ENCODE data around the gene ZC3HAV1. TPM values are rescaled to one million over a fixed set of nuclear protein-coding genes. Genes with fewer than 3 reads are reported as not detected.

The ZC3HAV1 gene
- total and polyA plus RNA-seq, 9 of the 15 experiments (the other 6 are each of a cell fraction or from before 2014, with no cell fraction given), result 11.9 to 40.5 (median 23.9) TPM

DNA sequence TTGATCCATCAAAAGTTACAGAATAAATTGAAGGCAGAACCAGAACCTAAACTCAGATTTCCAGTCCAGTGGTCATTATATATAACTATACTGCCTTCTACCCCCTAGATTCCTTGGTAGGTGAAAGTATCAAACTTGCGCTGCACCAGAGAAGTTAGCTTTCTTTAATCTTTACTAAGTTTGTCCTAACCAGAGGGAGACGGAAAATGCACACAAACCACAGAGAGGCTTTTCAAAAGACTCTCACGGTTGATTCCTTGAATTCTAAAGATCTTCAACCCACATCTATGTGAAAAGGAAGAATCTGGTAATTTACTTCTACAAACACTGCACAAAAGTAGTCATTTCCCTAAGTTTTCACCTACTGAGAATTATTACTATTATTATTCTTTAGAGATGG, 110.1 kb downstream of the ZC3HAV1 start:
- no peak overlapping the region for H3K9ac ChIP-seq (ENCODE audit: insufficient read depth in 1 of 2, low read depth in 2 of 2, low read length in 2 of 2)
- no TSS peak for BruUV-seq (replicated peaks)
- H3K79me2 ChIP-seq (ENCODE audit: control insufficient read depth, insufficient read depth, low read length), result no peaks in the 10 kb centered on the region
- H3K36me3 ChIP-seq (ENCODE audit: control insufficient read depth, insufficient read depth, low read length), result no peaks in the 10 kb centered on the region
- DNase-seq (ENCODE audit: extremely low read depth in 1 of 4, low spot score in 3 of 4) (no peak), FAIRE-seq (no peak), ATAC-seq (no peak)
- H2AFZ ChIP-seq (ENCODE audit: low read depth, low read length), result no peak overlapping the region
- WGBS (ENCODE audit: insufficient coverage, low coverage, missing lambda C conversion rate), result 5% methylated on average over 3 of the region's 3 CpGs
- H3K27me3 ChIP-seq (ENCODE audit: control insufficient read depth in 2 of 2, insufficient read depth in 2 of 2, low read length in 2 of 2), result peaks cover 25 to 28% of the 10 kb centered on the region in 2 experiments; a peak in 4 of 5 replicates
- H3K27ac ChIP-seq (ENCODE audit: extremely low read depth, low read depth, low read length), result no peak overlapping the region
- TF ChIP-seq MEF2A (IDR thresholded peaks at IDR 0.05; ENCODE audit: control insufficient read depth, low read depth, low read length), result no peak
- TF ChIP-seq ZKSCAN3 (CRISPR knock-in tag; IDR thresholded peaks at IDR 0.05), result no peak
- no peak for TF ChIP-seq SAP30 (IDR thresholded peaks at IDR 0.05; ENCODE audit: borderline replicate concordance, insufficient read depth, low read depth, low read length, poor library complexity, severe bottlenecking)
- TF ChIP-seq SMC3 (conservative IDR thresholded peaks at IDR 0.05; ENCODE audit: insufficient read depth, low read depth, low read length), result no peak
- no peak for TF ChIP-seq ARID1B (IDR thresholded peaks at IDR 0.05)
- no peak for TF ChIP-seq CHD4 (IDR thresholded peaks at IDR 0.05; ENCODE audit: insufficient read depth, insufficient replicate concordance, low read depth, low read length, poor library complexity, severe bottlenecking)
- no peak for TF ChIP-seq SLC30A9 (CRISPR knock-in tag; IDR thresholded peaks at IDR 0.05)
- TF ChIP-seq ARNT (IDR thresholded peaks at IDR 0.05), result no peak
- TF ChIP-seq ZNF282 (CRISPR knock-in tag; IDR thresholded peaks at IDR 0.05), result no peak
- TF ChIP-seq, protein P1, sequence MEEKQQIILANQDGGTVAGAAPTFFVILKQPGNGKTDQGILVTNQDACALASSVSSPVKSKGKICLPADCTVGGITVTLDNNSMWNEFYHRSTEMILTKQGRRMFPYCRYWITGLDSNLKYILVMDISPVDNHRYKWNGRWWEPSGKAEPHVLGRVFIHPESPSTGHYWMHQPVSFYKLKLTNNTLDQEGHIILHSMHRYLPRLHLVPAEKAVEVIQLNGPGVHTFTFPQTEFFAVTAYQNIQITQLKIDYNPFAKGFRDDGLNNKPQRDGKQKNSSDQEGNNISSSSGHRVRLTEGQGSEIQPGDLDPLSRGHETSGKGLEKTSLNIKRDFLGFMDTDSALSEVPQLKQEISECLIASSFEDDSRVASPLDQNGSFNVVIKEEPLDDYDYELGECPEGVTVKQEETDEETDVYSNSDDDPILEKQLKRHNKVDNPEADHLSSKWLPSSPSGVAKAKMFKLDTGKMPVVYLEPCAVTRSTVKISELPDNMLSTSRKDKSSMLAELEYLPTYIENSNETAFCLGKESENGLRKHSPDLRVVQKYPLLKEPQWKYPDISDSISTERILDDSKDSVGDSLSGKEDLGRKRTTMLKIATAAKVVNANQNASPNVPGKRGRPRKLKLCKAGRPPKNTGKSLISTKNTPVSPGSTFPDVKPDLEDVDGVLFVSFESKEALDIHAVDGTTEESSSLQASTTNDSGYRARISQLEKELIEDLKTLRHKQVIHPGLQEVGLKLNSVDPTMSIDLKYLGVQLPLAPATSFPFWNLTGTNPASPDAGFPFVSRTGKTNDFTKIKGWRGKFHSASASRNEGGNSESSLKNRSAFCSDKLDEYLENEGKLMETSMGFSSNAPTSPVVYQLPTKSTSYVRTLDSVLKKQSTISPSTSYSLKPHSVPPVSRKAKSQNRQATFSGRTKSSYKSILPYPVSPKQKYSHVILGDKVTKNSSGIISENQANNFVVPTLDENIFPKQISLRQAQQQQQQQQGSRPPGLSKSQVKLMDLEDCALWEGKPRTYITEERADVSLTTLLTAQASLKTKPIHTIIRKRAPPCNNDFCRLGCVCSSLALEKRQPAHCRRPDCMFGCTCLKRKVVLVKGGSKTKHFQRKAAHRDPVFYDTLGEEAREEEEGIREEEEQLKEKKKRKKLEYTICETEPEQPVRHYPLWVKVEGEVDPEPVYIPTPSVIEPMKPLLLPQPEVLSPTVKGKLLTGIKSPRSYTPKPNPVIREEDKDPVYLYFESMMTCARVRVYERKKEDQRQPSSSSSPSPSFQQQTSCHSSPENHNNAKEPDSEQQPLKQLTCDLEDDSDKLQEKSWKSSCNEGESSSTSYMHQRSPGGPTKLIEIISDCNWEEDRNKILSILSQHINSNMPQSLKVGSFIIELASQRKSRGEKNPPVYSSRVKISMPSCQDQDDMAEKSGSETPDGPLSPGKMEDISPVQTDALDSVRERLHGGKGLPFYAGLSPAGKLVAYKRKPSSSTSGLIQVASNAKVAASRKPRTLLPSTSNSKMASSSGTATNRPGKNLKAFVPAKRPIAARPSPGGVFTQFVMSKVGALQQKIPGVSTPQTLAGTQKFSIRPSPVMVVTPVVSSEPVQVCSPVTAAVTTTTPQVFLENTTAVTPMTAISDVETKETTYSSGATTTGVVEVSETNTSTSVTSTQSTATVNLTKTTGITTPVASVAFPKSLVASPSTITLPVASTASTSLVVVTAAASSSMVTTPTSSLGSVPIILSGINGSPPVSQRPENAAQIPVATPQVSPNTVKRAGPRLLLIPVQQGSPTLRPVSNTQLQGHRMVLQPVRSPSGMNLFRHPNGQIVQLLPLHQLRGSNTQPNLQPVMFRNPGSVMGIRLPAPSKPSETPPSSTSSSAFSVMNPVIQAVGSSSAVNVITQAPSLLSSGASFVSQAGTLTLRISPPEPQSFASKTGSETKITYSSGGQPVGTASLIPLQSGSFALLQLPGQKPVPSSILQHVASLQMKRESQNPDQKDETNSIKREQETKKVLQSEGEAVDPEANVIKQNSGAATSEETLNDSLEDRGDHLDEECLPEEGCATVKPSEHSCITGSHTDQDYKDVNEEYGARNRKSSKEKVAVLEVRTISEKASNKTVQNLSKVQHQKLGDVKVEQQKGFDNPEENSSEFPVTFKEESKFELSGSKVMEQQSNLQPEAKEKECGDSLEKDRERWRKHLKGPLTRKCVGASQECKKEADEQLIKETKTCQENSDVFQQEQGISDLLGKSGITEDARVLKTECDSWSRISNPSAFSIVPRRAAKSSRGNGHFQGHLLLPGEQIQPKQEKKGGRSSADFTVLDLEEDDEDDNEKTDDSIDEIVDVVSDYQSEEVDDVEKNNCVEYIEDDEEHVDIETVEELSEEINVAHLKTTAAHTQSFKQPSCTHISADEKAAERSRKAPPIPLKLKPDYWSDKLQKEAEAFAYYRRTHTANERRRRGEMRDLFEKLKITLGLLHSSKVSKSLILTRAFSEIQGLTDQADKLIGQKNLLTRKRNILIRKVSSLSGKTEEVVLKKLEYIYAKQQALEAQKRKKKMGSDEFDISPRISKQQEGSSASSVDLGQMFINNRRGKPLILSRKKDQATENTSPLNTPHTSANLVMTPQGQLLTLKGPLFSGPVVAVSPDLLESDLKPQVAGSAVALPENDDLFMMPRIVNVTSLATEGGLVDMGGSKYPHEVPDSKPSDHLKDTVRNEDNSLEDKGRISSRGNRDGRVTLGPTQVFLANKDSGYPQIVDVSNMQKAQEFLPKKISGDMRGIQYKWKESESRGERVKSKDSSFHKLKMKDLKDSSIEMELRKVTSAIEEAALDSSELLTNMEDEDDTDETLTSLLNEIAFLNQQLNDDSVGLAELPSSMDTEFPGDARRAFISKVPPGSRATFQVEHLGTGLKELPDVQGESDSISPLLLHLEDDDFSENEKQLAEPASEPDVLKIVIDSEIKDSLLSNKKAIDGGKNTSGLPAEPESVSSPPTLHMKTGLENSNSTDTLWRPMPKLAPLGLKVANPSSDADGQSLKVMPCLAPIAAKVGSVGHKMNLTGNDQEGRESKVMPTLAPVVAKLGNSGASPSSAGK (IDR thresholded peaks at IDR 0.05), result no peak
- CTCF ChIA-PET (ENCODE audit: low intra/inter-chr PET ratio), result interaction anchor here (0.6 to 0.7 kb wide), 2 partner anchors 1282 to 1529 kb away, joined by 3 to 4 read pairs; no protein-coding TSS in a partner anchor
- intact Hi-C loops (cut with micrococcal nuclease), result no loop called here
- POLR2A ChIA-PET, result interaction anchor here (0.6 kb wide), 1 partner anchor 863 kb away, joined by 3 read pairs; no protein-coding TSS in a partner anchor
- no peaks in the 10 kb centered on the region for H4K20me1 ChIP-seq (replicated peaks; ENCODE audit: control insufficient read depth, insufficient read depth, low read length)
- H3K4me2 ChIP-seq (ENCODE audit: insufficient read depth, low read length), result no peak overlapping the region
- H3K9me3 ChIP-seq (replicated peaks; ENCODE audit: control insufficient read depth, insufficient read depth, low read depth, low read length), result 0 out of 2 replicates have a peak, but pooled peaks cover 2% of the 10 kb centered on the region
- in situ Hi-C loops (cut with MboI), result no loop called here
- H3K4me3 ChIP-seq, result no peak overlapping the region
- no peaks in the 10 kb centered on the region for H3K9me1 ChIP-seq (ENCODE audit: control insufficient read depth, insufficient read depth, low read length)
- H3K4me1 ChIP-seq (replicated peaks in 1 of 2; ENCODE audit: control insufficient read depth in 2 of 2, insufficient read depth in 2 of 2, low read length in 2 of 2), result no peaks in the 10 kb centered on the region

Measured in K562 (cell line).